IMR-90 (cell line): ENCODE data around the gene POLD4. TPM values are rescaled to one million over a fixed set of nuclear protein-coding genes. Genes with fewer than 3 reads are reported as not detected.

Experiments
- ATAC-seq: fragments of 200-7000 bp; cut with Tn5 transposase; 2 replicates; pipeline ENCODE4 v1.9.1; 2020; ENCODE audit warnings: low read depth, mild to moderate bottlenecking, moderate library complexity
- BruUV-seq: library from RNA; stranded (reverse); fragments of 400-500 nt; replicated peaks from 2 replicates; lab custom pipeline; 2021; lab: Mats Ljungman, UMichigan
- CTCF ChIA-PET: fragments of 300-600 bp; formaldehyde crosslinking; extraction: SDS; loops from one replicate; lab custom pipeline; 2021; ENCODE audit warnings: antibody characterized with exemption; lab: Yijun Ruan, JAX
- POLR2A ChIA-PET: fragments of 300-600 bp; sonication (Branson Sonifier 250); formaldehyde crosslinking; loops from one replicate; lab custom pipeline; 2022; ENCODE audit warnings: antibody characterized with exemption; ENCODE audit not compliant: unreplicated experiment; lab: Charles Lee
- DNase-seq: peaks from one replicate; pipeline ENCODE4 v3.0.0; 2013
- H2AFZ ChIP-seq: replicated peaks from 2 replicates; pipeline ENCODE3; 2013; ENCODE audit warnings: low read length, mild to moderate bottlenecking; ENCODE audit not compliant: poor library complexity
- H2AK5ac ChIP-seq: 2 replicates; pipeline ENCODE4 v1.6.1; 2013; ENCODE audit warnings: low read depth, low read length, inconsistent platforms
- H2AK9ac ChIP-seq: replicated peaks from 2 replicates; pipeline ENCODE3; 2013; ENCODE audit warnings: mild to moderate bottlenecking, low read depth, low read length, moderate library complexity; ENCODE audit not compliant: poor library complexity
- H2BK120ac ChIP-seq: 2 replicates; pipeline ENCODE4 v1.6.1; 2013; ENCODE audit warnings: low read depth, low read length, inconsistent platforms
- H2BK15ac ChIP-seq: 3 replicates; pipeline ENCODE4 v1.6.1; 2013; ENCODE audit warnings: low read depth, low read length, inconsistent platforms
- H2BK20ac ChIP-seq: 2 replicates; pipeline ENCODE4 v1.6.1; 2013; ENCODE audit warnings: low read depth, mild to moderate bottlenecking, inconsistent platforms, low read length, moderate library complexity
- H2BK5ac ChIP-seq: 2 replicates; pipeline ENCODE4 v1.6.1; 2013; ENCODE audit warnings: mild to moderate bottlenecking, low read depth, low read length, inconsistent platforms; ENCODE audit not compliant: poor library complexity, severe bottlenecking
- H3K14ac ChIP-seq: replicated peaks from 2 replicates; pipeline ENCODE4 v1.6.1; 2013; ENCODE audit warnings: low read depth, low read length, inconsistent platforms
- H3K18ac ChIP-seq: 2 replicates; pipeline ENCODE4 v1.6.1; 2013; ENCODE audit warnings: low read depth, low read length, control low read depth
- H3K23ac ChIP-seq: 2 replicates; pipeline ENCODE4 v1.6.1; 2013; ENCODE audit warnings: low read depth, low read length, inconsistent platforms
- H3K27ac ChIP-seq: 2 replicates; pipeline ENCODE4 v1.5.1; 2013; ENCODE audit warnings: mild to moderate bottlenecking, control low read depth, low read length; ENCODE audit not compliant: insufficient read depth
- H3K27me3 ChIP-seq: 2 replicates; pipeline ENCODE4 v1.6.1; 2013; ENCODE audit warnings: low read length; ENCODE audit not compliant: control insufficient read depth, insufficient read depth
- H3K36me3 ChIP-seq: 2 replicates; pipeline ENCODE4 v1.6.1; 2013; ENCODE audit warnings: low read length, mixed read lengths; ENCODE audit not compliant: control insufficient read depth, insufficient read depth
- H3K4ac ChIP-seq: 2 replicates; pipeline ENCODE4 v1.6.1; 2013; ENCODE audit warnings: low read depth, low read length, inconsistent platforms
- H3K4me1 ChIP-seq: 2 replicates; pipeline ENCODE4 v1.6.1; 2013; ENCODE audit warnings: low read length, mixed read lengths; ENCODE audit not compliant: control insufficient read depth, insufficient read depth
- H3K4me2 ChIP-seq: 2 replicates; pipeline ENCODE4 v1.6.1; 2013; ENCODE audit warnings: low read depth, mild to moderate bottlenecking, control low read depth, low read length, moderate library complexity
- H3K4me3 ChIP-seq: 2 replicates; pipeline ENCODE4 v1.5.1; 2013; ENCODE audit warnings: low read depth, mild to moderate bottlenecking, control low read depth, low read length, moderate library complexity; ENCODE audit not compliant: insufficient read depth
- H3K56ac ChIP-seq: 2 replicates; pipeline ENCODE4 v1.6.1; 2013; ENCODE audit warnings: low read length, inconsistent platforms; ENCODE audit not compliant: insufficient read depth; ENCODE audit errors: extremely low read depth
- H3K79me1 ChIP-seq, 2 experiments: 2 replicates each; pipeline ENCODE4 v1.6.1; 2013; ENCODE audit warnings: low read length in 2 of 2, inconsistent platforms in 1 of 2, low read depth in 1 of 2
- H3K9ac ChIP-seq: 2 replicates; pipeline ENCODE4 v1.6.1; 2013; ENCODE audit warnings: low read depth, low read length, control low read depth
- H3K9me1 ChIP-seq: 2 replicates; pipeline ENCODE4 v1.6.1; 2013; ENCODE audit warnings: low read length, inconsistent platforms; ENCODE audit not compliant: insufficient read depth
- H3K9me3 ChIP-seq: 2 replicates; pipeline ENCODE4 v1.6.1; 2013; ENCODE audit warnings: low read length; ENCODE audit not compliant: control insufficient read depth, insufficient read depth
- H4K20me1 ChIP-seq: 2 replicates; pipeline ENCODE4 v1.6.1; 2013; ENCODE audit warnings: low read length, inconsistent platforms; ENCODE audit not compliant: insufficient read depth
- H4K5ac ChIP-seq: 2 replicates; pipeline ENCODE4 v1.6.1; 2013; ENCODE audit warnings: mild to moderate bottlenecking, low read depth, low read length, control low read depth
- H4K8ac ChIP-seq, 2 experiments: 2 replicates each; pipeline ENCODE4 v1.6.1; 2013; ENCODE audit warnings: low read depth in 2 of 2, low read length in 2 of 2, control low read depth in 1 of 2, inconsistent platforms in 1 of 2
- H4K91ac ChIP-seq: 2 replicates; pipeline ENCODE4 v1.6.1; 2013; ENCODE audit warnings: low read depth, low read length, inconsistent platforms; ENCODE audit not compliant: insufficient read depth
- BHLHE40 ChIP-seq: fragments of 150-350 bp; IDR thresholded peaks from 2 replicates; pipeline ENCODE4 v1.6.1; 2016; ENCODE audit warnings: mild to moderate bottlenecking, low read depth, low read length
- CEBPB ChIP-seq: IDR thresholded peaks from 2 replicates; pipeline ENCODE4 v1.6.1; 2012; ENCODE audit warnings: low read depth, low read length, improper control_type of control experiment
- CTCF ChIP-seq: conservative IDR thresholded peaks from 2 replicates; pipeline ENCODE4 v1.5.1; 2012; ENCODE audit warnings: mild to moderate bottlenecking, low read depth, low read length, improper control_type of control experiment
- ELK1 ChIP-seq: fragments of 150-350 bp; IDR thresholded peaks from 2 replicates; pipeline ENCODE4 v1.6.1; 2016; ENCODE audit warnings: low read depth, mild to moderate bottlenecking, low read length, moderate library complexity, borderline replicate concordance
- FOS ChIP-seq: fragments of 150-350 bp; IDR thresholded peaks from 2 replicates; pipeline ENCODE4 v1.6.1; 2016; ENCODE audit warnings: low read depth, low read length
- MAFK ChIP-seq: IDR thresholded peaks from 2 replicates; pipeline ENCODE4 v1.6.1; 2012; ENCODE audit warnings: low read depth, low read length, improper control_type of control experiment
- MXI1 ChIP-seq: IDR thresholded peaks from 2 replicates; pipeline ENCODE4 v1.6.1; 2012; ENCODE audit warnings: low read depth, mild to moderate bottlenecking, low read length, moderate library complexity, borderline replicate concordance
- RFX5 ChIP-seq: IDR thresholded peaks from 2 replicates; pipeline ENCODE4 v1.8.0; 2012; ENCODE audit warnings: low read depth, mild to moderate bottlenecking, low read length, moderate library complexity
- WGBS, 2 experiments: methylation state at CpG; one replicate each; pipeline versions ENCODE4 v1.1.5 to v1.1.7; 2013; ENCODE audit warnings: missing lambda C conversion rate in 2 of 2; ENCODE audit not compliant: insufficient read length in 1 of 2; ENCODE audit errors: extremely low coverage in 2 of 2; 5-methylcytosine and 5-hydroxymethylcytosine counted together
- dilution Hi-C: fragments of 300-500 bp; cut with HindIII; formaldehyde crosslinking; loops from one replicate; pipeline ENCODE4 v1.14.3; 2018; ENCODE audit warnings: low sequenced_read_pairs; ENCODE audit not compliant: unreplicated experiment
- in situ Hi-C: fragments of 300-500 bp; cut with MboI; formaldehyde crosslinking; loops from 3 replicates; pipeline ENCODE4 v1.14.3; 2019; ENCODE audit warnings: low sequenced_read_pairs, inconsistent platforms, mixed read lengths
- intact Hi-C: fragments of 100-400 bp; cut with micrococcal nuclease; formaldehyde crosslinking; loops from 2 replicates; pipeline ENCODE4 v1.10.0; 2022
- polyA plus RNA-seq, 3 experiments: library from polyadenylated mRNA; depleted of rRNA; stranded (reverse); fragments of >200 nt; gene quantifications; 2 replicates each; pipeline ENCODE4 v1.2.3, GENCODE V29; 2012; ENCODE audit warnings: low replicate concordance in 1 of 3
- total RNA-seq: library from RNA; depleted of rRNA; stranded (reverse); fragments of >200 nt; gene quantifications from 2 replicates; pipeline ENCODE4 v1.2.3, GENCODE V29; 2012

Gene POLD4
- total and polyA plus RNA-seq, 2 of the 4 experiments (the other 2 are of a cell fraction): 46.4 to 133 TPM

- Histone ChIP-seq H3K79me1 (peaks cover 2 to 41% of the 10 kb centered on the region in 2 experiments; a peak in 3 of 4 replicates), H3K4ac (peak overlapping the region; percentile 47), H2AK5ac (peak overlapping the region; percentile 43), H2BK15ac (no peak overlapping the region), H4K5ac (0 out of 2 replicates have a peak overlapping the region, but pooled peaks have one; percentile 19), H3K27me3 (no peaks in the 10 kb centered on the region), H2BK5ac (no peak overlapping the region), H3K27ac (no peak overlapping the region), H2AFZ (peak overlapping the region; percentile 99), H3K18ac (no peak overlapping the region), H2BK120ac (no peak overlapping the region), H3K9me3 (no peaks in the 10 kb centered on the region), H3K4me2 (peak overlapping the region; percentile 69), H3K23ac (no peak overlapping the region), H3K36me3 (peaks cover 38% of the 10 kb centered on the region), H4K8ac (peak overlapping the region in 1 of 2 experiments; percentile 62; a peak in 1 of 4 replicates), H2AK9ac (peak overlapping the region; percentile 94), H3K56ac (no peak overlapping the region), H4K91ac (peak overlapping the region; percentile 6; the same call in 1 of the 2 replicates), H3K9ac (peak overlapping the region; percentile 39; the same call in 1 of the 2 replicates), H3K9me1 (peaks cover 3% of the 10 kb centered on the region), H3K4me1 (peaks cover 18% of the 10 kb centered on the region), H3K14ac (0 out of 2 replicates have a peak overlapping the region, but pooled peaks have one; percentile 35), H4K20me1 (peaks cover 4% of the 10 kb centered on the region), H2BK20ac (no peak overlapping the region), H3K4me3 (peak overlapping the region; percentile 100)
- no TSS peak for BruUV-seq
- WGBS, 2 experiments: 43% methylated on average over 7 of the region's 23 CpGs; no CpG with 5 or more reads in 1 of the 2 experiments
- TF ChIP-seq BHLHE40 (no peak), MAFK (no peak), FOS (no peak), MXI1 (no peak), CTCF (no peak), CEBPB (peak; percentile 53; the same call in 1 of the 2 replicates), ELK1 (no peak), RFX5 (no peak)
- dilution Hi-C loops: no loop called here
- in situ Hi-C loops: no loop called here
- ChIA-PET CTCF (interaction anchor here (1.0 to 1.1 kb wide), 3 partner anchors 14 to 80 kb away, joined by 3 to 5 read pairs (median 3); no protein-coding TSS in a partner anchor), POLR2A (interaction anchor here (0.6 kb wide), 1 partner anchor 15 kb away, joined by 3 read pairs; no protein-coding TSS in a partner anchor)
- ATAC-seq (peak; percentile 3; the same call in 1 of the 2 replicates), DNase-seq (peak; percentile 10)
- intact Hi-C loops: loop anchor here (1.0 to 2.0 kb wide), 2 partner anchors 14 to 36 kb away; partner anchors contain the start of genes ANKRD13D and GRK2
Observed at GRCh38 chr11:67302571-67303131, 50.7 kb downstream of the POLD4 start.
